GM18519 (cell line): ENCODE data around the gene CTSD.

Experiments
- ATAC-seq: cut with Tn5 transposase; IDR thresholded peaks from one replicate; pipeline ENCODE4 v1.9.1; 2021; ENCODE audit warnings: mild to moderate bottlenecking, moderate library complexity; ENCODE audit not compliant: unreplicated experiment, low FRiP score

CTSD gene

GRCh38 chr11:1732418-1733008, 31.2 kb downstream of the CTSD start:
- no peak for ATAC-seq

GRCh38 chr11:1731451-1732059, 32.2 kb downstream of the CTSD start:
- no peak for ATAC-seq

- no peak for ATAC-seq
These were observed 33.6 kb downstream of the CTSD start for GRCh38 chr11:1730059-1730629.

- ATAC-seq = no peak
These were observed 34.1 kb downstream of the CTSD start for GRCh38 chr11:1729692-1730011.

GRCh38 chr11:1728931-1729691, 34.6 kb downstream of the CTSD start:
- ATAC-seq = no peak

DNA sequence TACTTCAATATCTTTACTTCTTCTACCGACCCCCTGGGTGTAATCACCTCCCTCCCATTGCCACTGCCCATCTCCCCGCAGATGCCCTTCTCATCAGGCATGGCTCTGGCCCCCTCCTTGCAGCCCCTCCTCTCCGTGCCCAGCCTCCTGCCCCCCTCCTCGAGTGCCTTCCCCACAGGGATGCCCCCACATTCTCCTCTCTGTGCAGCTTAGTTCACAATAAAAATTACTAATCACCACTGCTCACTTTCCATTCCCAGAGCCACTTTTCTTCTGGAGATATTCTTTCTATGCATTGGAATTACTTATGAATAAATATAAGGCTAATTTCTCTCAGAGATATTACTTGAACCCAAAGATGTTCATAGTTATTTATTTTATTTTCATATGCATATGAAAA, 35.4 kb downstream of the CTSD start:
- ATAC-seq = no peak

- no peak for ATAC-seq
These were observed 35.9 kb downstream of the CTSD start for GRCh38 chr11:1727861-1728260.

DNA sequence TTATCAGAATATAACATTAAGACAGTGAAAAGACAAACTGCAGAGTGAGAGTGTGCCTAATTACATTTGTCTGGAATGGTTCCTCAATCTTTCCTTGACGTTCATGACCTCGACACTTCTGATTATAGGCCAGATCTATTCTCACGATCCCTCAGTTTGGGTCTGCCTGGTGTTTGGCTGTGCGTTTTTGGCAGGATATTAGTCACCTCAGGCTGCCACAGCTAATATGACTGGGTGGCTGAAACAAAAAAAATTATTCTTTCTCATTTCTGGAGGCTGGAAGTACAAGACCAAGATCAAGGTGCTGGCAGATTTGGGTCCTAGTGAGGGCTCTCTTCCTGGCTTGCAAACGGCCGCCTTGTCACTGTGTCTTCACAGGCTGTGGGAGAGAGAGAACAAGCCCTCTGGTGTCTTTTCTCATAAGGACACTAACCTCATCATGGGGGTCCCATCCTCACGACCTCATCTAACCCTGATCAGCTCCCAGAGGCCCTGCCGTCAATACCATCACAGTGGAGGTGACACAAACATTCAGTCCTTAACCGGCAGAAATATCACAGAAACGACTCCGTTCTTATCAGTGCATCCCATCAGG, 36.5 kb downstream of the CTSD start:
- no peak for ATAC-seq

DNA sequence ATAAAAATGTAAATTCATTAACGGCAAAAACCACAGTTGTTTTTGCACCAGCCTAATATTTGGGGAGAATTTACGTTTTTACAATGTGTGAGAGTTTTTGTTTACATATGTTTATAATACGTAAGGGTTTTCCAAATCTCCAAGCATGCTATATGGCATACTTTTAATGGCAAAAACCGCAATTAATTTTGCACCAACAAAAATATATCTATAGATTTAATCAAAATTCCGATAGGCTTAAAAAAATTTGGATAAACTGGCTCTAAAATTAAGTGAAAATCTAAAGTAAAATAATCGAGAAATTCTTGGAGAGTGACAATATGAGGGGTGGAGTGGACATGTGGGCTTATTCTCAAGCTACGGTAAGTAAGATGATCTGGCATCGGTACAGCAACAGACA, 43.9 kb downstream of the CTSD start:
- ATAC-seq = no peak

- ATAC-seq = no peak
These were observed 45.4 kb downstream of the CTSD start for GRCh38 chr11:1718326-1718725.

DNA sequence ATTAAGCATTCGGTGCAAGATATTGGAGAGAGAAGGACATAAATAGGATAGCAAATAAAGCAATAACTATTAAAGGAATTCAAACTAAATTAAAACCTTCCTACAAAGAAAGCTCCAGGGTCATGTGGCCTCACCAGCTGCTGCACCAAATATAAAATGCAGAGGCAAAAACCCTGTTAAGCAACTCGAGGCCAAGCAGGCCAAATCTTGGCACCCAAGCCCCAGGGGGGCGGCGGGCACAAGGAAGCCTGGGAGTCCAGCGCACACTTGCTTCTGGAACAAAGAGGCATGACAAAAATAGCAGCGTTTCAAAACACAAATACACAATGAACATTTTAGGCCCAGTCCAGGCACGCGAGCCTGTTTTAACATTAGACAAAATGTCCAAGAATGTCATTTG, 46.0 kb downstream of the CTSD start:
- no peak for ATAC-seq

DNA sequence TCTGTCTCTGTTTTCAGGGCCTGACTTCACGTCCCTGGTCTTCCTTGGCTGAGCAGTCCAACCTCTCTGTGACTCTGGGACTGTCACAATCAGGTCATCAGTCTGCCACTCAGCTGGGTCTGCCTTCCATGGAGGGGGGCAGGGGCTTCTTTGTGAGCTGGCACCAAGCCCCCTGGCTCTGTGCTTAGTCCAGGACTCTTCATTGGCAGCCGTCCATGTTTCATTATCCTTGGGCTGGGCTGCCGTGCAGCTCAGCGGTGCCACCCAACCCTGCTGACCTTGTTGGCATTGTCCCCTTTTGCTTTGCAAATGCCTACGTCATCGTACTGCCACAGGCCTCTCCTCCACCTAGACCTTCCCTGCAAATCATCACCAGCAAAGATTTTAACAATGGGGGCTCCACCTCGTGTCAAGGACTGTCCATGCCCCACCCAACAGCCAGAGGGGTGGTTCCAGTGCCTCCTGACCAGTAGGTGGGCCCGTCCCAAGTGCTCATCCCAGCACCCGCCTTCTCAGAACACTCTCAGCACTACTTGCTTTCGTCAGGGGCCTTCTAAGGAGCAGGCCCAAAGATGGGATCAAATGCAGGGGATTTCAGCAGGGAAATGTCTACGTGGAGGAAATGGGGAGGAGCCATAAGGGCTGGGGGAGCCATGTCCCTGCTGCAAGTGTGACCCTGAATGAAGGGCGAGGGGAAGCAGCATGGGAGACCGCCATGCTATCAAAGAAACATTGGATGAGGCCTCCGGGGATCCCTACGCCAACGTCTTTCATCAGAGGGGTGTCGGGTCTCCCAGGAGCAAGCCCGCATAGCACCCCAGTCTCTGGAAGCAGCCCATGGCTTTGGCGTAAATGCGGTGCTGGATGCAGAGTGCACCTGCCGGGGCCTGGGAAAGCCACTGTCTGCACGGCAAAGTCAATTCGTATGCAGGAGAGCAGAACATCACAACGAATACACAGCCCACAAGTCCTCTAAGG, 48.5 kb downstream of the CTSD start:
- ATAC-seq = no peak

- no peak for ATAC-seq
These were observed 55.0 kb downstream of the CTSD start for GRCh38 chr11:1708716-1709115.

DNA sequence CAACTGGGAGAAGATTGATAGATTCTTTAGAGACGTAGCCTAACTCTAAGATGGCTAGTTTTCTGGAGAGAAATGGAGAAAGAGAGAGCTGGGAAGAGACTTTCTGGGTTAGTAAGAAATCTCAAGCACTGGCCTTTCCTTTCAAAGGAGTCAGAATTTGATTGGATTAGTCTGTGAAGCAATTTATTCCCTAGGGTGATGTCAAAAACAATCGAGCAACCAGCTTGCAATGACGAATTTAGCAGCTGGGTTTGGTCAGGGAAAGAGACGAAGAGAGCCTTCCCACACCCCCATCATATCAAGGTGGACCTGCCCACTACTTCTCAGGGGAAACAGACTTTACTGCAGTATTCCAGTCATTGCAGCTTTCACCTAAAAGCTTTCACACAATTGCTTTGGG, 56.0 kb downstream of the CTSD start:
- ATAC-seq = no peak

DNA sequence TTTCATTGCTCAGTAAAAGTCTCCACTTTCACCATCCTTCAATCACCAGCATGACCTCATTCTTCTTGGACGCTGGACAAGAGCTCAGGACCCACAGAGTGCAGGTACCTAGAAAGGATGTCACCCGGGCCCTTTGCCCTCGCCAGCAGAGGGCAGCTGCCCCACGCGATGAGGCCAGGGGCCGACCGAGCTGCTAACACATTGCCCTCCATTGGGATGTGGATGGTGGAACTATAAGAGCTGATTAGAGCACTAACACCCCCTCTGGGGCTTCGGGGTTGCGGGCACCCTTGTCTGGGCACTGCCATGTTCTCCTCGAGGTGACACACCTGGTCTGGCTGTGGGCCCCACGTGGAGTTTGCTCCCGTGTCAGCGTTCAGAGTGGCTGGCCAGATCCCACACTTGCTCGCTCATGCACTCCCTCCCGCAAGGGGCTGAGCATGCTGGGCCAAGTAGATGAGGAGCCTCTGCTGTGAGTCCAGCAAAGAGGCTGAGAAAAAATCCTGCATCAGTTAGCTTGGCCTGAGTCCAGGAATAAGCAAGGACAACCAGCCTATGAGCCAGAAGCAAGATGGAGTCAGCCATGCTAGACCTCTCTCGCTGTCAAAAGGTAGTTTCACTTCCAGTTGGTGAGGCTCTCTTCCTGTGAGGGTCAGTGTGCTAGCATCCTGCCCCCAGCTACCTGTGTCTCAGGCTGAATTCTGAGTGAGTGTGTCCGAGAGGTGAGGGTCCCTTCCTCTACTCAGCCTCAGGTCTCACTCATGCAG, 56.9 kb downstream of the CTSD start:
- ATAC-seq = no peak

- no peak for ATAC-seq
These were observed 58.3 kb downstream of the CTSD start for GRCh38 chr11:1705126-1706052.

DNA sequence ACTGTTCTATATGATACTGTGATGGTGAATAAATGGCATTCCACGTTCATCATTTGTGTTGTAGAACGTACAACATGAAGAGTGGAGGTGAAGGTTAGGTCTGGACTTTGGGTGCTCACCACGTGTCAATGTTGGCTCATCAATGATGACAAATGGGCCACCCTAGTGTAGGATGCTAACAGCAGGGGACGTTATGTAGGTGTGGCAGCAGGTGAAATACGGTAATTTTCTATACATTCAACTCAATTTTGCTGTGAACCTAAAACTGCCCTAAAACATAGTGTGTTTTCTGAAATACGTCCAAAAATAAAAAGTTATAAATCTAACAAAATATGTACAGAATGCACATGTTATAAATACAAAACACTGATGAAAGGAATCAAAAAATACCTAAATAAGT, 60.6 kb downstream of the CTSD start:
- no peak for ATAC-seq
